GM21447 (cell line): Measurements from ENCODE around the gene SNTG2.
"Not testable (repeated sequence)": the region's sequence is repeated elsewhere in the genome, so short reads cannot be mapped to it uniquely, and the experiment has no call there.

Experiments used
- ATAC-seq: cut with Tn5 transposase; IDR thresholded peaks from one replicate; pipeline ENCODE4 v1.9.1; 2021; ENCODE audit not compliant: unreplicated experiment

SNTG2 gene

GRCh38 chr2:1402064-1402463 lies 451.4 kb downstream of the SNTG2 start:
- no peak for ATAC-seq

- ATAC-seq = no peak
Measured at GRCh38 chr2:1403565-1403964, 452.9 kb downstream of the SNTG2 start.

- ATAC-seq = no peak
Measured at GRCh38 chr2:1405124-1405523, 454.5 kb downstream of the SNTG2 start.

- no peak for ATAC-seq
Measured at GRCh38 chr2:1405967-1406366, 455.3 kb downstream of the SNTG2 start.

GRCh38 chr2:1406434-1406833 lies 455.8 kb downstream of the SNTG2 start:
- ATAC-seq = no peak

GRCh38 chr2:1407950-1408675 lies 457.5 kb downstream of the SNTG2 start:
- no peak for ATAC-seq

- ATAC-seq = no peak
Measured at GRCh38 chr2:1413156-1413710, 462.6 kb downstream of the SNTG2 start, which contains the start of gene TPO. TPO (plus strand) TSS chr2:1413463; CDS start chr2:1414409, 946 bp downstream.

GRCh38 chr2:1414121-1414520 lies 463.5 kb downstream of the SNTG2 start:
- ATAC-seq = no peak

GRCh38 chr2:1414901-1415300 lies 464.3 kb downstream of the SNTG2 start:
- not testable (repeated sequence) for ATAC-seq

- no peak for ATAC-seq
Measured at GRCh38 chr2:1415501-1415900, 464.9 kb downstream of the SNTG2 start.
